Skin of body (tissue), 2 donors: ENCODE results near the gene GPR63. TPM values are rescaled to one million over a fixed set of nuclear protein-coding genes. Genes with fewer than 3 reads are reported as not detected.

Experiments
- DNase-seq: peaks from one replicate; lab custom pipeline; 2025; lab: John Stamatoyannopoulos, UW
- total RNA-seq: library from RNA; depleted of rRNA; stranded (reverse); fragments of >200 nt; gene quantifications from one replicate; pipeline ENCODE4 v1.2.3, GENCODE V29; 2014

Gene GPR63
- total RNA-seq, 1 donor from 2014 or later, result 1.5 TPM

GRCh38 chr6:96761794-96762193 lies 75.5 kb downstream of the GPR63 start:
- DNase-seq, result no peak

- no peak for DNase-seq
Observed at GRCh38 chr6:96760153-96760687, 77.1 kb downstream of the GPR63 start.

DNA sequence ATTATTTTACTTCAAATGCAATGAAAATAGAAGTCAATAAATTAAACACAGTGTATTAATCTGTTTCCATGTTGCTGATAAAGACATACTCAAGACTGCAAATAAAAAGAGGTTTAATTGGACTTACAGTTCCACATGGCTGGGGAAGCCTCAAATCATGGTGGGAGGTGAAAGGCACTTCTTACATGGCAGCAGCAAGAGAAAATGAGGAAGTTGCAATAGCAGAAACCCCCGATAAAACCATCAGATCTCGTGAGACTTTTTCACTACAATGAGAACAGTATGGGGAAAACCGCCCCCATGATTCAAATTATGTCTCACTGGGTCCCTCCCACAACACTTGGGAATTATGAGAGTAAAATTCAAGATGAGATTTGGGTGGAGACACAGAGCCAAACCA lies 82.2 kb downstream of the GPR63 start:
- no peak for DNase-seq

GRCh38 chr6:96749891-96750290 lies 87.4 kb downstream of the GPR63 start:
- no peak for DNase-seq

Other genes with a start within 250 kb of the GPR63 start
- 10.6 TPM for gene NDUFAF4, start 60.4 kb upstream of the GPR63 start, total RNA-seq
- 0.20 TPM for gene KLHL32, start 87.3 kb upstream of the GPR63 start, total RNA-seq